SU-DHL-6 (cell line): ENCODE data around the gene CNNM1.

Experiments
- H2AFZ ChIP-seq: fragments of 200-600 bp; sonication (generic); 2 replicates; pipeline ENCODE4 v1.6.1; 2014; ENCODE audit warnings: low read depth, mild to moderate bottlenecking, moderate library complexity, mixed read lengths, antibody characterized with exemption, low read length; ENCODE audit not compliant: severe bottlenecking
- H3F3A ChIP-seq: fragments of 200-600 bp; shearing (Covaris generic); 2 replicates; pipeline ENCODE4 v1.6.0; 2016; ENCODE audit warnings: antibody characterized with exemption, mild to moderate bottlenecking; ENCODE audit not compliant: insufficient read depth
- H3K27ac ChIP-seq: fragments of 200-600 bp; sonication (generic); 2 replicates; pipeline ENCODE4 v1.5.1; 2016; ENCODE audit warnings: low read depth, mild to moderate bottlenecking, low read length, moderate library complexity, mixed read lengths
- H3K27me3 ChIP-seq: fragments of 200-600 bp; sonication (generic), shearing (Covaris generic); 2 replicates; pipeline ENCODE4 v1.6.0; 2014; ENCODE audit warnings: mild to moderate bottlenecking, low read length
- H3K36me3 ChIP-seq: fragments of 200-600 bp; sonication (generic); 2 replicates; pipeline ENCODE4 v1.6.1; 2014; ENCODE audit warnings: mild to moderate bottlenecking, low read length, mixed read lengths
- H3K4me2 ChIP-seq: fragments of 300-600, 200-600 bp; shearing (Covaris generic), sonication (generic); 2 replicates; pipeline ENCODE4 v1.6.0; 2014; ENCODE audit warnings: low read length, low read depth, mild to moderate bottlenecking; ENCODE audit not compliant: poor library complexity, severe bottlenecking
- H3K4me3 ChIP-seq: fragments of 200-600 bp; sonication (generic); 2 replicates; pipeline ENCODE4 v1.5.1; 2014; ENCODE audit warnings: antibody characterized with exemption, low read length, mild to moderate bottlenecking, mixed read lengths; ENCODE audit not compliant: insufficient read depth, poor library complexity, severe bottlenecking
- H3K79me2 ChIP-seq: fragments of 200-600 bp; sonication (generic); 2 replicates; pipeline ENCODE4 v1.6.1; 2014; ENCODE audit warnings: mild to moderate bottlenecking, low read length, moderate library complexity; ENCODE audit not compliant: insufficient read depth
- H3K9ac ChIP-seq: fragments of 200-600 bp; sonication (generic); 2 replicates; pipeline ENCODE4 v1.7.0; 2014; ENCODE audit warnings: mild to moderate bottlenecking, low read length
- H3K9me2 ChIP-seq: fragments of 200-600 bp; sonication (generic); replicated peaks from 2 replicates; pipeline ENCODE4 v1.6.1; 2014; ENCODE audit warnings: low read length; ENCODE audit not compliant: insufficient read depth
- H3K9me3 ChIP-seq: fragments of 200-600 bp; sonication (generic); 2 replicates; pipeline ENCODE4 v1.6.1; 2014; ENCODE audit warnings: low read length, mixed read lengths; ENCODE audit not compliant: insufficient read depth
- H4K20me1 ChIP-seq: fragments of 200-600 bp; sonication (generic); 2 replicates; pipeline ENCODE4 v1.6.1; 2014; ENCODE audit warnings: low read depth, mild to moderate bottlenecking, antibody characterized with exemption, low read length, moderate library complexity, mixed read lengths
- CTCF ChIP-seq: fragments of 200-600 bp; sonication (generic); IDR thresholded peaks from one replicate; pipeline ENCODE4 v1.5.1; 2017; ENCODE audit warnings: antibody characterized with exemption, mild to moderate bottlenecking, low read length, moderate library complexity; ENCODE audit not compliant: insufficient read depth, poor library complexity, severe bottlenecking
- EZH2phosphoT487 ChIP-seq: fragments of 200-600 bp; sonication (generic), shearing (Covaris generic); conservative IDR thresholded peaks from 2 replicates; pipeline ENCODE4 v1.6.1; 2018; ENCODE audit warnings: mild to moderate bottlenecking, antibody characterized with exemption, low read length, moderate library complexity, mixed read lengths

Gene CNNM1

GRCh38 chr10:99303899-99304861, 25.0 kb upstream of the CNNM1 start:
- TF ChIP-seq CTCF: no peak
- no peak for TF ChIP-seq EZH2phosphoT487
- no peak overlapping the region for H3K9ac ChIP-seq
- no peak overlapping the region for H3K4me2 ChIP-seq
- H3K9me3 ChIP-seq: no peaks in the 10 kb centered on the region
- no peak overlapping the region for H3K4me3 ChIP-seq
- no peaks in the 10 kb centered on the region for H3K36me3 ChIP-seq
- H3K27ac ChIP-seq: no peak overlapping the region
- no peaks in the 10 kb centered on the region for H3K27me3 ChIP-seq
- no peaks in the 10 kb centered on the region for H3K79me2 ChIP-seq
- H4K20me1 ChIP-seq: no peaks in the 10 kb centered on the region
- H2AFZ ChIP-seq: no peak overlapping the region
- H3K9me2 ChIP-seq: no peaks in the 10 kb centered on the region
- no peaks in the 10 kb centered on the region for H3F3A ChIP-seq

GRCh38 chr10:99304862-99305229, 24.3 kb upstream of the CNNM1 start:
- no peak overlapping the region for H3K4me2 ChIP-seq
- H3K36me3 ChIP-seq: no peaks in the 10 kb centered on the region
- no peak overlapping the region for H3K27ac ChIP-seq
- no peak overlapping the region for H3K9ac ChIP-seq
- no peak overlapping the region for H2AFZ ChIP-seq
- H3K27me3 ChIP-seq: no peaks in the 10 kb centered on the region
- H3K79me2 ChIP-seq: no peaks in the 10 kb centered on the region
- TF ChIP-seq CTCF (no peak), EZH2phosphoT487 (no peak)
- no peaks in the 10 kb centered on the region for H3F3A ChIP-seq
- no peak overlapping the region for H3K4me3 ChIP-seq
- no peaks in the 10 kb centered on the region for H4K20me1 ChIP-seq
- H3K9me2 ChIP-seq: no peaks in the 10 kb centered on the region
- no peaks in the 10 kb centered on the region for H3K9me3 ChIP-seq

GRCh38 chr10:99312501-99312900, 16.7 kb upstream of the CNNM1 start:
- H3K36me3 ChIP-seq: no peaks in the 10 kb centered on the region
- no peak overlapping the region for H2AFZ ChIP-seq
- H3K9ac ChIP-seq: no peak overlapping the region
- no peak overlapping the region for H3K27ac ChIP-seq
- no peaks in the 10 kb centered on the region for H3K9me2 ChIP-seq
- no peaks in the 10 kb centered on the region for H3K9me3 ChIP-seq
- no peaks in the 10 kb centered on the region for H3K79me2 ChIP-seq
- H3K4me3 ChIP-seq: no peak overlapping the region
- H3K27me3 ChIP-seq: no peaks in the 10 kb centered on the region
- TF ChIP-seq EZH2phosphoT487 (no peak), CTCF (no peak)
- H3F3A ChIP-seq: no peaks in the 10 kb centered on the region
- no peak overlapping the region for H3K4me2 ChIP-seq
- H4K20me1 ChIP-seq: no peaks in the 10 kb centered on the region
